Measurements from ENCODE around the gene FOSL1. TPM values are rescaled to one million over a fixed set of nuclear protein-coding genes. Genes with fewer than 3 reads are reported as not detected.

FOSL1 gene
- total RNA-seq, 1 experiment from 2014 or later, result 186 TPM

DNA sequence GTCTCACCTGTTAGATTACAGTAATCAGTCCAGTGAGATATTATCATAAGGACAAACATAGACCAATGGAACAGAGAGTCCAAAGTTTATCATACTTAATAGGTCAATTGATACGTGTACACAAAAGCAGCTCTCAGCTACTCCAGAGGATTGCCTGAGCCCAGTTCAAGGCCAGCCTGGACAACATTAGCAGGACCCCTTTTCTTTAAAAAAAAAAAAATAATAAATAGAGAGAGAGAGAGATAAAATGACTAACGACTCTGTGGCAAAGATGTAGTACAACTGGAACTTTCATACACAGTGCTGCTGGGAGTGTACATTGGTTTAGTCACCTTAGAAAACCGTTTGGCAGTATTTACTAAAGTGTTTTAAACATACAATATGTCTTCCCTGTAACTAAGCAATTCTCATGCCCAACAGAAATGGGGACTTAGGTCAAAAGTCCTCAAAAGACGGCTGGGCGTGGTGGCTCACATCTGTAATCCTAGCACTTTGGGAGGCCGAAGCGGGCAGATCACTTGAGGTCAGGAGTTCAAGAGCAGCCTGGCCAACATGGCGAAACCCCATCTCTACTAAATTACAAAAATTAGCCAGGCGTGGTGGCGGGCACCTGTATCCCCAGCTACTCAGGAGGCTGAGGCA, 55.8 kb downstream of the FOSL1 start:
- POLR2A ChIA-PET, result interaction anchor here (0.6 to 0.7 kb wide), 2 partner anchors 22 to 127 kb away, joined by 3 to 16 read pairs; no protein-coding TSS in a partner anchor

DNA sequence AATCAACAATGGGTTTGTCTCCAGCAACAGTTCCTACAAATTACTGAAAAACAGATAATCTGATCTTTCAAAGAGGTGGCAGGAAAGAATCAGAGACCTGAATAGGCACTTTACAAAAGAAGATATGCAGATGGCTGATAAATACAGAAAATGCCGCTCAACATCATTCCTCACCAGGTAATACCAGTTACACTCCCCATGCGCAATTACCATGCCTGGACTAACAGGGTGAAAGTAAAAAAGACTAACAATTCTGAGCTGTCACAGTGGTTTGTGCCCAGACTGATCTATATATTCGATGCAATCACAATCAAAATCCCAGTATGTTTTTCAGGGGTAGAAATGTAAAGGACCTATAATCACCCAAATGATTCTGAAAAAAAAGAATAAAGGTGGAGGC, 56.4 kb downstream of the FOSL1 start:
- no peak for ATAC-seq
- no peak for DNase-seq (ENCODE audit: low read depth, low spot score)
- POLR2A ChIA-PET, result no interaction called here

More for the DNA sequence above, 55.8 kb downstream of the FOSL1 start:
- BruUV-seq (replicated peaks), result no TSS peak
- Histone ChIP-seq H3K4me3 (ENCODE audit: low read depth in 2 of 2, low read length in 2 of 2) (no peak overlapping the region), H3K27me3 (ENCODE audit: control insufficient read depth, insufficient read depth, low read length) (no peaks in the 10 kb centered on the region), H3K4me1 (ENCODE audit: control insufficient read depth, insufficient read depth, low read length) (0 out of 2 replicates have a peak, but pooled peaks cover 3% of the 10 kb centered on the region), H3K9me3 (ENCODE audit: control insufficient read depth, insufficient read depth, low read depth, low read length) (no peaks in the 10 kb centered on the region), H3K27ac (ENCODE audit: low read length) (no peak overlapping the region), H3K36me3 (ENCODE audit: control insufficient read depth, insufficient read depth, low read length) (no peaks in the 10 kb centered on the region)
- no peak for TF ChIP-seq SIN3A (IDR thresholded peaks at IDR 0.05; ENCODE audit: borderline replicate concordance, insufficient read depth, low read depth, low read length)
- intact Hi-C loops (cut with micrococcal nuclease; ENCODE audit: unreplicated experiment) (no loop called here), in situ Hi-C loops (cut with HindIII; ENCODE audit: low pct_unique_long_range_greater_than_20kb, low sequenced_read_pairs) (no loop called here)
- CTCF ChIA-PET, result interaction anchor here (0.7 kb wide), 1 partner anchor 185 kb away, joined by 3 read pairs; no protein-coding TSS in a partner anchor
- ATAC-seq (no peak), DNase-seq (ENCODE audit: low read depth, low spot score) (no peak)

DNA sequence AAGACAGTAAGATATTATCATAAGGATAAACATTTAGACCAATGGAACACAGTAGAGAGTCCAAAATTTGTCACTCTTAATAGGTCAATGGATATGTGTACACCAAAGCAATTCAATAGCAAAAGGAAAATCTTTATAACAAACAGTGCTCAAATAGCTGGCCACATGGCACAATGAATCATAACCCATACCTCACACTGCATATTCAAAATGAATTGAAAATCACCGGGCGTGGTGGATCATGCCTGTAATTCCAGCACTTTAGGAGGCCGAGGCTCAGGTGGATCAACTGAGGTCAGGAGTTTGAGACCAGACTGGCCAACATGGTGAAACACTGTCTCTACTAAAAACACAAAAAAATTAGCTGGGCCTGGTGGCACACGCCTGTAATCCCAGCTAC, 58.0 kb downstream of the FOSL1 start:
- DNase-seq (ENCODE audit: low read depth, low spot score) (no peak), ATAC-seq (no peak)
- CTCF ChIA-PET, result interaction anchor here (0.5 kb wide), 1 partner anchor 175 kb away, joined by 3 read pairs; no protein-coding TSS in a partner anchor
- TF ChIP-seq TCF7L2 (IDR thresholded peaks at IDR 0.05; ENCODE audit: low read depth, low read length), result no peak
- no peak for TF ChIP-seq SIN3A (IDR thresholded peaks at IDR 0.05; ENCODE audit: borderline replicate concordance, insufficient read depth, low read depth, low read length)
- TF ChIP-seq POLR2AphosphoS5 (IDR thresholded peaks at IDR 0.05; ENCODE audit: low read depth, low read length), result no peak
- no peak for TF ChIP-seq REST (IDR thresholded peaks at IDR 0.05; ENCODE audit: insufficient read depth in 1 of 2, low read depth in 2 of 2, low read length in 1 of 2)
- TF ChIP-seq CTCF (IDR thresholded peaks at IDR 0.05), result no peak
- no peak overlapping the region for H3K27ac ChIP-seq (ENCODE audit: low read length)
- no peaks in the 10 kb centered on the region; the same call in 1 of the 2 replicates for H3K9me3 ChIP-seq (ENCODE audit: control insufficient read depth, insufficient read depth, low read depth, low read length)
- no peaks in the 10 kb centered on the region for H3K27me3 ChIP-seq (ENCODE audit: control insufficient read depth, insufficient read depth, low read length)
- H3K4me1 ChIP-seq (ENCODE audit: control insufficient read depth, insufficient read depth, low read length), result no peaks in the 10 kb centered on the region
- BruUV-seq (replicated peaks), result no TSS peak
- POLR2A ChIA-PET, result no interaction called here
- H3K4me3 ChIP-seq (ENCODE audit: low read depth in 2 of 2, low read length in 2 of 2), result no peak overlapping the region
- intact Hi-C loops (cut with micrococcal nuclease; ENCODE audit: unreplicated experiment) (no loop called here), in situ Hi-C loops (cut with HindIII; ENCODE audit: low pct_unique_long_range_greater_than_20kb, low sequenced_read_pairs) (no loop called here)
- no peaks in the 10 kb centered on the region for H3K36me3 ChIP-seq (ENCODE audit: control insufficient read depth, insufficient read depth, low read length)

More for the DNA sequence above, 56.4 kb downstream of the FOSL1 start:
- in situ Hi-C loops (cut with HindIII; ENCODE audit: low pct_unique_long_range_greater_than_20kb, low sequenced_read_pairs), result no loop called here
- BruUV-seq (replicated peaks), result no TSS peak
- intact Hi-C loops (cut with micrococcal nuclease; ENCODE audit: unreplicated experiment), result no loop called here
- no peak overlapping the region for H3K4me3 ChIP-seq (ENCODE audit: low read depth in 2 of 2, low read length in 2 of 2)
- H3K4me1 ChIP-seq (ENCODE audit: control insufficient read depth, insufficient read depth, low read length), result no peaks in the 10 kb centered on the region
- H3K27me3 ChIP-seq (ENCODE audit: control insufficient read depth, insufficient read depth, low read length), result no peaks in the 10 kb centered on the region
- TF ChIP-seq REST (IDR thresholded peaks at IDR 0.05; ENCODE audit: insufficient read depth in 1 of 2, low read depth in 2 of 2, low read length in 1 of 2), result no peak
- no peak for TF ChIP-seq TCF7L2 (IDR thresholded peaks at IDR 0.05; ENCODE audit: low read depth, low read length)
- TF ChIP-seq SIN3A (IDR thresholded peaks at IDR 0.05; ENCODE audit: borderline replicate concordance, insufficient read depth, low read depth, low read length), result no peak
- H3K9me3 ChIP-seq (ENCODE audit: control insufficient read depth, insufficient read depth, low read depth, low read length), result no peaks in the 10 kb centered on the region
- H3K27ac ChIP-seq (ENCODE audit: low read length), result no peak overlapping the region
- no peaks in the 10 kb centered on the region for H3K36me3 ChIP-seq (ENCODE audit: control insufficient read depth, insufficient read depth, low read length)
- CTCF ChIA-PET, result no interaction called here
